Skeletal muscle tissue (tissue), 4 donors: ENCODE results near the gene ATXN7L1. TPM values are rescaled to one million over a fixed set of nuclear protein-coding genes. Genes with fewer than 3 reads are reported as not detected.

Source experiments
- H3K27ac ChIP-seq: one replicate; pipeline ENCODE4 v1.7.0; 2013; ENCODE audit warnings: mild to moderate bottlenecking, low read depth, low read length, inconsistent platforms
- H3K27me3 ChIP-seq, 3 donors: one replicate each; pipeline ENCODE4 v1.7.0; 2013; ENCODE audit warnings: low read length in 3 of 3; ENCODE audit not compliant: control insufficient read depth in 3 of 3, insufficient read depth in 3 of 3
- H3K36me3 ChIP-seq, 3 donors: one replicate each; pipeline ENCODE4 v1.7.0; 2013; ENCODE audit warnings: low read length in 3 of 3; ENCODE audit not compliant: control insufficient read depth in 3 of 3, insufficient read depth in 3 of 3
- H3K4me1 ChIP-seq, 3 donors: one replicate each; pipeline ENCODE4 v1.7.0; 2013; ENCODE audit warnings: low read length in 3 of 3, mild to moderate bottlenecking in 3 of 3; ENCODE audit not compliant: control insufficient read depth in 3 of 3, insufficient read depth in 3 of 3
- H3K4me3 ChIP-seq, 3 donors: one replicate each; pipeline ENCODE4 v1.7.0; 2013; ENCODE audit warnings: low read length in 3 of 3
- H3K9ac ChIP-seq, 3 donors: one replicate each; pipeline ENCODE4 v1.7.0; 2013; ENCODE audit warnings: low read length in 3 of 3, mild to moderate bottlenecking in 3 of 3, moderate library complexity in 2 of 3, low read depth in 1 of 3
- H3K9me3 ChIP-seq, 3 donors: one replicate each; pipeline ENCODE4 v1.7.0; 2013; ENCODE audit warnings: low read length in 3 of 3; ENCODE audit not compliant: control insufficient read depth in 3 of 3
- total RNA-seq: library from RNA; depleted of rRNA; stranded (reverse); fragments of >200 nt; gene quantifications from one replicate; pipeline ENCODE4 v1.2.3, GENCODE V29; 2014
- donor health status: Osteomylitis.

Gene ATXN7L1
- total RNA-seq, 1 donor from 2014 or later: 6.3 TPM

- no peak overlapping the region for H3K27ac ChIP-seq
- H3K4me1 ChIP-seq: peaks cover 3 to 15% (median 4%) of the 10 kb centered on the region in 3 donors
- no peaks in the 10 kb centered on the region for H3K27me3 ChIP-seq
- no peak overlapping the region for H3K9ac ChIP-seq
- H3K4me3 ChIP-seq: no peak overlapping the region
- no peaks in the 10 kb centered on the region for H3K9me3 ChIP-seq
- no peaks in the 10 kb centered on the region for H3K36me3 ChIP-seq
Observed at GRCh38 chr7:105807448-105807762, 69.0 kb downstream of the ATXN7L1 start.

GRCh38 chr7:105806592-105807447 lies 69.6 kb downstream of the ATXN7L1 start:
- Histone ChIP-seq H3K9me3 (no peaks in the 10 kb centered on the region), H3K27me3 (no peaks in the 10 kb centered on the region), H3K4me1 (peaks cover 3 to 15% (median 4%) of the 10 kb centered on the region in 3 donors), H3K27ac (no peak overlapping the region), H3K36me3 (no peaks in the 10 kb centered on the region), H3K9ac (no peak overlapping the region), H3K4me3 (no peak overlapping the region)

- Histone ChIP-seq H3K36me3 (no peaks in the 10 kb centered on the region), H3K9ac (peak overlapping the region in 1 of 3 donors; percentile 27), H3K27me3 (no peaks in the 10 kb centered on the region), H3K9me3 (no peaks in the 10 kb centered on the region), H3K4me3 (no peak overlapping the region), H3K27ac (no peak overlapping the region), H3K4me1 (peaks cover 3 to 15% (median 4%) of the 10 kb centered on the region in 3 donors)
Observed at GRCh38 chr7:105805447-105806019, 70.9 kb downstream of the ATXN7L1 start.

- no peak overlapping the region for H3K9ac ChIP-seq
- H3K27ac ChIP-seq: no peak overlapping the region
- no peaks in the 10 kb centered on the region for H3K9me3 ChIP-seq
- H3K27me3 ChIP-seq: no peaks in the 10 kb centered on the region
- H3K36me3 ChIP-seq: no peaks in the 10 kb centered on the region
- no peak overlapping the region for H3K4me3 ChIP-seq
- H3K4me1 ChIP-seq: peaks cover 6 to 18% (median 8%) of the 10 kb centered on the region in 3 donors
Observed at GRCh38 chr7:105803429-105803736, 73.0 kb downstream of the ATXN7L1 start.

GRCh38 chr7:105802604-105803428 lies 73.6 kb downstream of the ATXN7L1 start:
- Histone ChIP-seq H3K27me3 (no peaks in the 10 kb centered on the region), H3K9ac (no peak overlapping the region), H3K4me1 (peaks cover 6 to 18% (median 8%) of the 10 kb centered on the region in 3 donors), H3K9me3 (no peaks in the 10 kb centered on the region), H3K4me3 (no peak overlapping the region), H3K27ac (no peak overlapping the region), H3K36me3 (no peaks in the 10 kb centered on the region)

GRCh38 chr7:105800849-105801534 lies 75.4 kb downstream of the ATXN7L1 start:
- Histone ChIP-seq H3K36me3 (no peaks in the 10 kb centered on the region), H3K9me3 (no peaks in the 10 kb centered on the region), H3K4me1 (peaks cover 5 to 9% (median 6%) of the 10 kb centered on the region in 3 donors), H3K9ac (no peak overlapping the region), H3K27ac (no peak overlapping the region), H3K4me3 (no peak overlapping the region), H3K27me3 (no peaks in the 10 kb centered on the region)

GRCh38 chr7:105800442-105800841 lies 76.0 kb downstream of the ATXN7L1 start:
- Histone ChIP-seq H3K4me1 (peaks cover 4 to 5% (median 5%) of the 10 kb centered on the region in 3 donors), H3K27ac (no peak overlapping the region), H3K9ac (no peak overlapping the region)

GRCh38 chr7:105799677-105800076 lies 76.7 kb downstream of the ATXN7L1 start:
- no peak overlapping the region for H3K4me3 ChIP-seq
- no peak overlapping the region for H3K9ac ChIP-seq
- H3K27ac ChIP-seq: no peak overlapping the region
- no peaks in the 10 kb centered on the region for H3K27me3 ChIP-seq
- H3K9me3 ChIP-seq: no peaks in the 10 kb centered on the region
- peaks cover 2 to 5% (median 3%) of the 10 kb centered on the region in 3 donors for H3K4me1 ChIP-seq
- no peaks in the 10 kb centered on the region for H3K36me3 ChIP-seq

More at GRCh38 chr7:105800442-105800841, 76.0 kb downstream of the ATXN7L1 start:
- no peaks in the 10 kb centered on the region for H3K27me3 ChIP-seq
- no peaks in the 10 kb centered on the region for H3K36me3 ChIP-seq
- no peaks in the 10 kb centered on the region for H3K9me3 ChIP-seq
- H3K4me3 ChIP-seq: no peak overlapping the region

GRCh38 chr7:105799006-105799405 lies 77.4 kb downstream of the ATXN7L1 start:
- H3K9ac ChIP-seq: no peak overlapping the region
- H3K36me3 ChIP-seq: no peaks in the 10 kb centered on the region
- no peaks in the 10 kb centered on the region for H3K9me3 ChIP-seq
- no peak overlapping the region for H3K4me3 ChIP-seq
- H3K27ac ChIP-seq: no peak overlapping the region
- peaks cover 2 to 5% (median 3%) of the 10 kb centered on the region in 3 donors for H3K4me1 ChIP-seq
- H3K27me3 ChIP-seq: no peaks in the 10 kb centered on the region
